Stimulated activated CD8-positive, alpha-beta memory T cell treated with anti-CD3 and anti-CD28 coated beads, Interleukin-7, amount 100 ng/mL, for 48 hours (primary cell): ENCODE data around the gene CNR1.

Experiments
- DNase-seq, 2 donors: peaks; one replicate each; pipeline ENCODE4 v3.0.0-alpha.2; 2020; ENCODE audit warnings: low read depth in 1 of 2; ENCODE audit errors: extremely low read depth in 1 of 2

CNR1 gene

GRCh38 chr6:88144637-88145297 lies 21.4 kb downstream of the CNR1 start:
- DNase-seq, result no peak

- no peak for DNase-seq
Observed at GRCh38 chr6:88143421-88144157, 22.6 kb downstream of the CNR1 start.

GRCh38 chr6:88142297-88142668 lies 23.9 kb downstream of the CNR1 start:
- DNase-seq, result no peak

- DNase-seq, result no peak
Observed at GRCh38 chr6:88141561-88142296, 24.4 kb downstream of the CNR1 start.

- no peak for DNase-seq
Observed at GRCh38 chr6:88137915-88138314, 28.2 kb downstream of the CNR1 start.

DNA sequence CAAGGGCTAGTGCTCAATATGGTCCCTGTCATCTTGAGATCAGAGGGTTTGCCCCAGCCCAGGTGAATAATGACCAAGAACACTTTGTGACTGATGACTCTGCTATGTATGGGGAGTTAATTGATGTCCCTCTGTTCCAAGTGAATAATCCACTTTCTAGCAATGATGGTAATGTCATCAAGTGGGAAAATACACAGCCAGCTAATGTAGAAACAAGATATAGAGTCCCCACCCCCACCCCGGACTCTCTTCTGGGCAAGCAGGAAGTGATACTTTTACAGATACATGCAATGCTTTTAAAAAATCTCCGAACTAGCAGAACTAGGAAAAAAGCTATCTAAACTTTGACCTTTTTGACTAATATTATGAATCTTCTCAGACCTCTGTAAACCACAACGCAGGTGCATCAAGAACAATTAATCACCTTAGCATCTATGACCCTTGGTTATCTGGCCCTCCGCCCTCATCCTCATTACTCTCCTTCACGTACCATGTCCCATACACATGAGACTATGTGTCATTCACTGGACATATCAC lies 30.5 kb downstream of the CNR1 start:
- no peak for DNase-seq

DNA sequence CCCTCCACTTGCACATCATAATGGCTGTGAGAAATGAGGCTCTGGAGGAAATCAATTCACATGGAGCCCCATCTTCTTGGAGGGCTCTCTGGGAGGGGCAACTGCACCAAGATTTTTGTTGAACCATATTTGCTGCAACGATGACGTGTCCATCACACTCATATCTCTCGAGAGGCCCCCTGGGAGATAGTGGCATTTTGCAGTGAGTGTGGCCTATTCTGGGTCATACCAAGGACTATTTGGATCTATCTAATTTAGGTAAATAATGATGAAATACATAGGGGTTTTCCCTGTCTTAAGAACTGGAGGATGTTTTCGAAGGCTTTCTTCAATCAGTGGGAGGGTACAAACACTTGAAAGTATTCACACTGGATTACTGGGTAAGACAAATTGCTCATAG lies 31.6 kb downstream of the CNR1 start:
- no peak for DNase-seq

DNA sequence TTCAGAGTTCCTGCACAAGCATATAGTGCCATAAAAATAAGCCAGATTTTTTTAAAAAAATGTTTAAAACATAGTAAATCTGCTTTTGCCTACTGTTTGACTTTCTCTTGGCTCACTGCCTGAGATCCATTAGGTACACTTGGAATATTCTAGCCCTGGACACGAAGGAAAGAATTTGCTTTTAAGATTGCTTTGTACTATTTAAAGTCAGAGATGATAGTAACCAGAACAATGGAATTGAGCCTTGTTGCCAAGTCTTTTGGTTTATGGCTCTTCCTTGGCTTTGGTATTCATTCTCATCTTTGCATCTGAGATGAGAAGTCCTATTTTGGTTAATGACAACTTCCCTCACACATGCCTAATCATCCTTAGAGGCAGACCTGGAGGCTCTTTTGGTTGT lies 32.4 kb downstream of the CNR1 start:
- no peak for DNase-seq

- DNase-seq, result no peak
Observed at GRCh38 chr6:88124925-88125557, 41.1 kb downstream of the CNR1 start.

- no peak for DNase-seq
Observed at GRCh38 chr6:88120635-88121034, 45.5 kb downstream of the CNR1 start.

DNA sequence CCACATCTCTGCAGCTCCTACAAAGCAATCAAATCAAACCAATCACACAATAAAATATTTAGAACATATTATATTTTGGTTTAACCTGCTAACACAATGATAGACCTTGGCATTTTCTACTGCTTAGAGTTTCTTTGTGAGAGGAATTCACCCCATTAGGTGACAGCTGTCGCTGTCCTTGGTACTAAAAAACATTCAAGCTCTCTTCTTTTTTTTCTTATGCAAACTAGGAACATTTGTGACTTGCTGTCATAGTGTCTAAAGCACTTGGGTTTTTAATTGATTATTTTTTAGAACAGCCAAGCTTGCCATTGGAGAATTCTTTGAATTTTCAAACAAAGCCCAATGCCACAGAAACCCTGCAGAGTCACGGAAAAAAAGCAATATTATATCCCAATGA lies 46.4 kb downstream of the CNR1 start:
- DNase-seq, result no peak

DNA sequence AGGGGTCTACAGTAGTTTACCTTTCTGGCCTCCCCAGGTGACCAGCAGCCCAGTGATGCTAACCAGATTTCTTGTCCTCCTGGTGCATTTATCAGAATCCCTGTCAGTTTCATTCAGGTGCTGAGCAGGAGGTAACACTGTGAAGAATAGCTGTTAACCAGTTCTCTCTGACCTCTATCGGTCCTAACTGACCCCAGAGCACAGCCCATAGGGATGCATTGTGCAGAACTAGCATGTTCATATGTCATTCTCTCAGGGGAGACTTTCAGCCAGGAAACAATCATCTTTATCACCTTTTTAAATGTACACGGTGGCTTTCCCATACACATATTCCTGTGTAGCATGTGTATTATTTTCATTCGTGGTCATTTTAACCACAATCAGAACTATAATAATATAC lies 49.9 kb downstream of the CNR1 start:
- no peak for DNase-seq

DNA sequence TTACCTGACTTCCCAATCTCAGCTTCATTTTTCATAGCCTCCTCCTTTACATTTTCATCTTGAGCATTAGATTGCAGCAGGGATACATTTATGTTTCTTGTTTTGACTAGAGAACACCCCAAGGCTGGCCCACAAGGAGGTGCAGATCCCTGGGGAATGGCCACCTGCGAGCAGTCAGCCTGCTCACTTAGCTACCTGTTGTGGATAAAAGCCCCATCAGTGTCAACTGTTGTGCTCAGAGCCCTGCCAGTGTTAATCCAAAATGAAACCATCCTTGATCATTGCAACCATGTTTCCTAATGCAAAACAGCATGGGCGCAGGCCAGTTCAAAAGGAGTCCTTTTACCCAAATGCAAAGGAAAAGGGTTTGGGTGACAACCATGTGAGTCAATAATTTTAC lies 50.8 kb downstream of the CNR1 start:
- no peak for DNase-seq

DNA sequence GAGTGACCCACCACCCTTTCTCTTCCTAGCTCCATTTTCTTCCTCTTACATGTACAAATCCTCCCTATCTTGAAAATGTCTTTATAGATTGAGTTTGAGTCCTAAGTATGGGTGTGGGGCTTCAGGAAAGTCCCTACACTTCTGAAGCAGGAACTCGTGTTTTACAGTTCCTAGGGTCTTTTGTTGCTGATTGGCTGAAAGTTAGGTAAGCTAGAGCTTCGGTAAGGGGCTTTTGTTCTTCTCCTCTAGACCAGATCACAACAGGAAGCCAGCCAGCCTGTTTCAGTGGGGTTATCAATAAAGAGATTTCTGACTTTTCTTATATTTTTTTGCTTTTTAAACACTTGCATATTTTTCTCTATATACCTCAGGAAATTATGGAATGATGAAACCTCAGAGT lies 51.3 kb downstream of the CNR1 start:
- no peak for DNase-seq

- no peak for DNase-seq
Observed at GRCh38 chr6:88111991-88112390, 54.2 kb downstream of the CNR1 start.

DNA sequence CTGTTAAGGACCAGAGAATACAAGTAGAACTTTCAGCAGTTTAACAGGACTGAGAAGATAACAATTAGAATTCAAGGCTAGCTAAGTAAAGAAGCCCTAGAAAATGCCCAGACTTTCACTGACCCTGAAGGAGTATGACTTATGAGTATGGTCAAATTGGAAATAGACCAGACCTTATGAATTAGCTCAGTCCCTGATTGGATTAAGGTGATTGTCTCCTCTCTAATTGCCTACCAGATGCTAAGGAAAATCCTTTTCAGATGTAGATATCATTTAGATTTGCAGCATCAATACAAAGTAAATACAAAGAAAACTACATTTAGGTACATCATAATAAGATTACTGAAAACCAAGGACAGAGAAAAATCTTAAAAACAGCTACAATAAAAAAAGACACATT lies 58.9 kb downstream of the CNR1 start:
- DNase-seq, result no peak

- no peak for DNase-seq
Observed at GRCh38 chr6:88105741-88106340, 60.3 kb downstream of the CNR1 start.
